Renal cortex interstitium (tissue), 15 donors: Measurements from ENCODE around the gene BMP8A. TPM values are rescaled to one million over a fixed set of nuclear protein-coding genes. Genes with fewer than 3 reads are reported as not detected.
"Not testable (repeated sequence)": the region's sequence is repeated elsewhere in the genome, so short reads cannot be mapped to it uniquely, and the experiment has no call there.

Source experiments
- DNase-seq, 11 donors: peaks; one replicate each; pipeline ENCODE4 v3.0.0-alpha.2; 2013; ENCODE audit warnings: low read depth in 9 of 11, low spot score in 4 of 11; ENCODE audit errors: extremely low read depth in 1 of 11
- long read RNA-seq, 16 experiments: transcript quantifications; one replicate each; lab custom pipeline, GENCODE V29; 2026
- polyA plus RNA-seq, 3 donors: library from polyadenylated mRNA; unstranded; fragments of 120-200 nt; gene quantifications; one replicate each; pipeline ENCODE4 v1.2.1, GENCODE V29; 2013; ENCODE audit not compliant: insufficient read length in 3 of 3

BMP8A gene
- 1 to 10 TPM in 1 of 3 donors, under 1 TPM in 2; 0.43 to 1.3 (median 0.61) TPM for polyA plus RNA-seq
- long read RNA-seq, donor 1: 0 reads
- long read RNA-seq, donor 2: 0 reads
- long read RNA-seq, donor 3: 0 reads
- long read RNA-seq, donor 4: 0 reads
- long read RNA-seq, donor 5: 0 reads
- long read RNA-seq, donor 6, partial matches to known transcripts: 16 of 16 reads
- long read RNA-seq, donor 6, other reads (novel, unspliced or antisense): 0 of 16 reads
- long read RNA-seq, donor 7: 0 reads
- long read RNA-seq, donor 8, partial matches to known transcripts: 18 of 19 reads
- long read RNA-seq, donor 8, other reads (novel, unspliced or antisense): 0 of 19 reads
- long read RNA-seq, donor 9: 0 reads
- long read RNA-seq, donor 10: 0 reads
- long read RNA-seq, donor 11: 0 reads
- long read RNA-seq, donor 12: 0 reads
- long read RNA-seq, donor 13, partial matches to known transcripts: 0 of 1 reads
- long read RNA-seq, donor 13, other reads (novel, unspliced or antisense): 0 of 1 reads
- long read RNA-seq, donor 14: 0 reads
- long read RNA-seq, donor 15: 0 reads
- long read RNA-seq, donor 16: 0 reads

GRCh38 chr1:39491146-39491921 lies at the start of gene BMP8A:
TSS of gene BMP8A (plus strand) at chr1:39491636. CDS start at chr1:39491992, 356 bp downstream.
- DNase-seq: peak in 3 of 11 donors; percentile 41 to 46 (median 44)

- no peak for DNase-seq
Observed at GRCh38 chr1:39441797-39442196, 49.6 kb upstream of the BMP8A start.

GRCh38 chr1:39445573-39445972 lies 45.9 kb upstream of the BMP8A start:
- no peak for DNase-seq

- no peak for DNase-seq
Observed at GRCh38 chr1:39446986-39447567, 44.4 kb upstream of the BMP8A start.

GRCh38 chr1:39450041-39450440 lies 41.4 kb upstream of the BMP8A start:
- DNase-seq: not testable (repeated sequence)

- DNase-seq: no peak
Observed at GRCh38 chr1:39450956-39451606, 40.4 kb upstream of the BMP8A start.

- DNase-seq: no peak
Observed at GRCh38 chr1:39452081-39452480, 39.4 kb upstream of the BMP8A start.

- DNase-seq: no peak
Observed at GRCh38 chr1:39452540-39452939, 38.9 kb upstream of the BMP8A start.

- DNase-seq: no peak
Observed at GRCh38 chr1:39453603-39454002, 37.8 kb upstream of the BMP8A start.

GRCh38 chr1:39458991-39459390 lies 32.4 kb upstream of the BMP8A start:
- DNase-seq: no peak

GRCh38 chr1:39462074-39462473 lies 29.4 kb upstream of the BMP8A start:
- DNase-seq: no peak

- no peak for DNase-seq
Observed at GRCh38 chr1:39466413-39467107, 24.9 kb upstream of the BMP8A start.

GRCh38 chr1:39467108-39467720 lies 24.2 kb upstream of the BMP8A start:
- DNase-seq: peak in 9 of 11 donors; percentile 22 to 60 (median 40)

GRCh38 chr1:39469150-39469549 lies 22.3 kb upstream of the BMP8A start:
- no peak for DNase-seq

- no peak for DNase-seq
Observed at GRCh38 chr1:39470040-39470439, 21.4 kb upstream of the BMP8A start.

GRCh38 chr1:39472826-39473225 lies 18.6 kb upstream of the BMP8A start:
- no peak for DNase-seq

- DNase-seq: no peak
Observed at GRCh38 chr1:39473324-39473723, 18.1 kb upstream of the BMP8A start.

- DNase-seq: no peak
Observed at GRCh38 chr1:39474810-39475209, 16.6 kb upstream of the BMP8A start.
